NT2/D1 (cell line): ENCODE results near the gene CHAF1A.

Experiments used
- DNase-seq: peaks from one replicate; pipeline ENCODE4 v3.0.0-alpha.2; 2011; ENCODE audit warnings: low read depth, low spot score
- H3K27me3 ChIP-seq: 2 replicates; pipeline ENCODE4 v1.6.0; 2011; ENCODE audit warnings: mild to moderate bottlenecking; ENCODE audit not compliant: insufficient read length, insufficient read depth
- H3K36me3 ChIP-seq: 2 replicates; pipeline ENCODE4 v1.6.1; 2011; ENCODE audit warnings: mild to moderate bottlenecking, low read length, mixed read lengths; ENCODE audit not compliant: insufficient read depth, insufficient read length
- H3K4me1 ChIP-seq: 2 replicates; pipeline ENCODE4 v1.5.1; 2011; ENCODE audit not compliant: insufficient read depth, insufficient read length
- H3K4me3 ChIP-seq: 2 replicates; pipeline ENCODE4 v1.5.1; 2011; ENCODE audit warnings: low read depth; ENCODE audit not compliant: insufficient read length
- H3K9ac ChIP-seq: 2 replicates; pipeline ENCODE4 v1.6.0; 2011; ENCODE audit warnings: low read depth; ENCODE audit not compliant: insufficient read length
- H3K9me3 ChIP-seq: 2 replicates; pipeline ENCODE4 v1.5.1; 2011; ENCODE audit warnings: mild to moderate bottlenecking, low read length; ENCODE audit not compliant: insufficient read depth
- SUZ12 ChIP-seq: IDR thresholded peaks from 2 replicates; pipeline ENCODE4 v1.6.1; 2011; ENCODE audit not compliant: insufficient read length, insufficient read depth; ENCODE audit errors: extremely low read depth
- YY1 ChIP-seq: IDR thresholded peaks from 2 replicates; pipeline ENCODE4 v1.6.1; 2011; ENCODE audit not compliant: insufficient read length, insufficient read depth
- ZNF274 ChIP-seq: IDR thresholded peaks from 2 replicates; pipeline ENCODE4 v1.6.1; 2011; ENCODE audit warnings: mild to moderate bottlenecking, low read depth, low read length

The CHAF1A gene

DNA sequence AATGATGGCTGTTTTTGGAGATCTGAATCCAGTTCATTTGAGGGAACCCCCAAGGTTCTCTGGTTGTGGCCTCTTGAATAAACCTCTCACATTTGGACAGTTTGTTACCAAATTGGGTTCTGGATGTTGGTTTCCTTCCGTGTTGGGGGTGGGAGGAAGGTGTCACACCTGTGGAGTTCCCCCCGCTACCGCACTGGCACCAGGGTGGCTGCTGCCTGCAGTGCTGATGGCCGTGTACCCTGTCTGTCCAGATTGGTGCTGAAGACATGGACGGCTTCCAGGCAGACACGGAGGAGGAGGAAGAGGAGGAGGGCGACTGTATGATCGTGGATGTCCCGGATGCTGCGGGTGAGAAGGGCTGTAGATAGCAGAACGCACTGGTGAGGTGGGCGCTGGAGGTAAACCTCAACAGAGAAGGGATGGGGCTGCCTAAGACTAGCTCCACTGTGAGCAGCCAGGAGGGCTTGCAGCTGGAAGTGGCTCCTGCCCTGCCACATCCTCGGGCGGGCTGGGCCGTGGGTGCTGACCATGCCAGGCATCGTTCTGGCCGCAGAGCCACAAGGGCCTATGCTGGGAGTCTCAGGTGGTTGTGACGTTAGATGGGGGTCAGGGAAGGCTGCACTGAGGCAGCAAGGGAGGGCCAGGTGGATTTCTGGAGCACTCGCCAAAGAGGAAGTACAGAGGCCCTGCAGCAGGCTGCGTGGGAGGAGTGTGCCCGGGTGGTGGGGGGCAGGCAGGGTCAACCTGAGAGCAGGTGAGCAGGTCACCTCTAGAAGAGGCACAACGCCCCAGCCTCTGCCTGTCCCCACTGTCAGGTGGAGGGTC lies 39.8 kb downstream of the CHAF1A start:
- TF ChIP-seq ZNF274 (no peak), SUZ12 (no peak), YY1 (no peak)
- no peaks in the 10 kb centered on the region for H3K9me3 ChIP-seq
- no peaks in the 10 kb centered on the region for H3K27me3 ChIP-seq
- peaks cover 14% of the 10 kb centered on the region for H3K4me1 ChIP-seq
- no peak overlapping the region for H3K4me3 ChIP-seq
- H3K36me3 ChIP-seq: peaks cover 89% of the 10 kb centered on the region
- no peak for DNase-seq
- peak overlapping the region; percentile 27 for H3K9ac ChIP-seq

GRCh38 chr19:4442819-4443146 lies 40.3 kb downstream of the CHAF1A start:
- H3K9me3 ChIP-seq: no peaks in the 10 kb centered on the region
- DNase-seq: no peak
- TF ChIP-seq ZNF274 (no peak), YY1 (no peak), SUZ12 (no peak)
- H3K4me3 ChIP-seq: no peak overlapping the region
- H3K36me3 ChIP-seq: peaks cover 92% of the 10 kb centered on the region
- no peaks in the 10 kb centered on the region for H3K27me3 ChIP-seq
- no peak overlapping the region for H3K9ac ChIP-seq
- peaks cover 16% of the 10 kb centered on the region for H3K4me1 ChIP-seq

- TF ChIP-seq SUZ12 (no peak), ZNF274 (no peak), YY1 (no peak)
- Histone ChIP-seq H3K36me3 (peaks cover 92% of the 10 kb centered on the region), H3K27me3 (no peaks in the 10 kb centered on the region), H3K9ac (no peak overlapping the region), H3K9me3 (no peaks in the 10 kb centered on the region), H3K4me3 (no peak overlapping the region), H3K4me1 (peaks cover 17% of the 10 kb centered on the region)
- DNase-seq: no peak
Observed at GRCh38 chr19:4443188-4443587, 40.7 kb downstream of the CHAF1A start.

DNA sequence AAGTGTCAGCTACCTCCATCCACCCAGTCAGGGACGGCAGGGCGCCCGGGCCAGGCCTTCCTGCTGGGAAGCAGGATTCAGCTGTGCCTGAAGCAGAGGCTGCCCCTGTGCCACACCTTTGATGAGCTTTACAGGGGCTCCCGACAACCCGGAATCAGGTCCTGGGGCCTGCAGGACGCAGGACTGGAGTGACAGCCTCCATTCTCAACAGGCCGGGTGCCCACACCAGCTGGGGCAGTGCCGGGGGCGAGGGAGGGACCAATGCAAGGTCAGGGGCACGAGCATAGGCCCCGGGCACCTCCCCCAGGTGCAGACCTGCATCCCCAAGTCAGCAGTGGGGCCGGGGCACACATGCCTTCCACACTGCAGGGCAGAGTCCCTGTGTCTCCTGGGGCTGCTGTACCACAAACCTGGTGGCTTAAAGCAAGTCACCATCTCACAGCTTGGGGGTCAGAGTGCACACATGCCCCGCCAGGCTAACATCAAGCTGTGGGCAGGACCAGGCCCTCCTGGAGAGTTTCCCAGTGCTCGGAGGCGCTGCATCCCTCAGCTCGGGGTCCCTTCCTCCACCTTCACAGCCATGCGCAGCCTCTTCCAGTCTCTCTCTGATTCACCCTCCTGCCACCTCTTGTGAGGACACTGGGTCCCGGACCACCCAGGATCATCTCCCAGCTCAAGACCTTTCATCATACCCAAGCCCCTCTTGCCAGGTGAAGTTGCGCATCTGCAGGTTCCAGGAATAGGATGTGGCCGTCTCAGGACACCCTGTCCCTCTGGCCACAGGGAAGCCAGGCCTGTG lies 41.7 kb downstream of the CHAF1A start:
- TF ChIP-seq SUZ12 (no peak), YY1 (no peak), ZNF274 (no peak)
- Histone ChIP-seq H3K36me3 (peaks cover 94% of the 10 kb centered on the region), H3K9ac (no peak overlapping the region), H3K4me3 (no peak overlapping the region), H3K9me3 (no peaks in the 10 kb centered on the region), H3K27me3 (no peaks in the 10 kb centered on the region), H3K4me1 (peaks cover 21% of the 10 kb centered on the region)
- no peak for DNase-seq

DNA sequence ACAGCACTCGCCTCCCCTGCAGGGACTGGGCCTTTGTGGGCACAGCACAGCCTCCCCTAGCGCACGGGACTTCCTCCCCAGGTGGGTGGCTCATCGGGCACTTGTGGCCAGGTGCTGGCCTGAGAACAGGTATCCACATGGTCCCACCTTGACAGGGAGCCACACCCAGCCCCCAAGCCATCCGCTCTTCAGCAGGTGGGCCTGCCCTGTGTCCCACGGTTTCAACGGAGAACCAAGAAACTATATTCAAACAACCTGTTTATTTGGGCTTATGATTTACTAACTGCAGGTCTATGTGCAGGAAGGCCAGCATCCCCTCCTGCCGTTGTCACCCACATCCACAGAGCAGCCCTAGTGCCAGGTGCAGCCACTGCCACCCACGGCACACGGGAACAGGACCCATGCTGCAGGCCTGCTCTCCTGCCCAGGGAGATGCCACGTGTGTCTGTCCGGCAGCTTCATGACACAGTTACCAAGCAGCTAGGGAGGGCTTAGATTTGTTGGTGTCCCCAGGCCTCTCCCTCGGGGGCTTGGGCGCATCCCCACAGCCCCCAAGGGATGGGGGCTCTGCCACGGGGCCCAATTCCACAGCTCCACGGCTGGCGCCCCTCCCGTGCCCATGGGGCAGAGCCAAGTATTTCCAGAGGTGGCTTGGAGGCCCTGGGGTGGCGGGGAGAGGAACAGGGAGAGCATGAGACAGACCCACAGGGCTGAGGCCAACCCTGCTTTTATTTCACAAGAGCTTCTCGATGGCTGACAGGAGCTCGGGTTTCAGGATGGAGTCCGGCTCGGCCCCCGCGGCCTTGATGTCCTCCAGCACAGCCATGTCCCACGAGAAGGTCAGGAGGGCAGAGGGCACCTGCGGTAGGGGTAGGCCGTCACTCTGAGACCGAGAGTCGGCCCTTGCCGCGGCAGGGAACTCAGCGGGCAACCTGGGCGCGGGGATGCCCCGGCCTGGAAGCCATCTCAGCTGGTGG lies 42.6 kb downstream of the CHAF1A start:
- peak overlapping the region; percentile 36 for H3K9ac ChIP-seq
- TF ChIP-seq ZNF274: no peak
- TF ChIP-seq YY1: no peak
- TF ChIP-seq SUZ12: no peak
- H3K4me1 ChIP-seq: peaks cover 21% of the 10 kb centered on the region
- H3K27me3 ChIP-seq: no peaks in the 10 kb centered on the region
- no peak overlapping the region for H3K4me3 ChIP-seq
- H3K9me3 ChIP-seq: no peaks in the 10 kb centered on the region
- peaks cover 92% of the 10 kb centered on the region for H3K36me3 ChIP-seq
- no peak for DNase-seq

- DNase-seq: no peak
- peak overlapping the region; percentile 26 for H3K9ac ChIP-seq
- H3K36me3 ChIP-seq: peaks cover 84% of the 10 kb centered on the region
- H3K4me3 ChIP-seq: no peak overlapping the region
- no peaks in the 10 kb centered on the region for H3K27me3 ChIP-seq
- H3K4me1 ChIP-seq: peaks cover 21% of the 10 kb centered on the region
- no peak for TF ChIP-seq ZNF274
- TF ChIP-seq YY1: no peak
- TF ChIP-seq SUZ12: no peak
- no peaks in the 10 kb centered on the region for H3K9me3 ChIP-seq
Observed at GRCh38 chr19:4445963-4446703, 43.7 kb downstream of the CHAF1A start.
